HCT116 (cell line): Measurements from ENCODE around the gene CAMK2D.

Source experiments
- CTCF ChIP-seq, 3 experiments: fragments of 200-600 bp in 1 of 3; sonication (generic) in 1 of 3; IDR thresholded peaks in 2 of 3; conservative IDR thresholded peaks in 1 of 3; 2 replicates each; pipeline ENCODE4 v1.5.1; 2012 to 2017; ENCODE audit warnings: low read depth in 2 of 3, low read length in 2 of 3, antibody characterized with exemption in 1 of 3, borderline replicate concordance in 1 of 3, control low read depth in 1 of 3, mild to moderate bottlenecking in 1 of 3, mixed read lengths in 1 of 3, mixed run types in 1 of 3, moderate library complexity in 1 of 3; ENCODE audit not compliant: insufficient read depth in 1 of 3
- EGR1 ChIP-seq: IDR thresholded peaks from 2 replicates; pipeline ENCODE4 v1.6.1; 2012; ENCODE audit warnings: low read depth
- EZH2 ChIP-seq: fragments of 200-600 bp; sonication (generic); IDR thresholded peaks from 2 replicates; pipeline ENCODE4 v1.6.1; 2017; ENCODE audit warnings: antibody characterized with exemption, mixed run types
- JUND ChIP-seq: IDR thresholded peaks from 2 replicates; pipeline ENCODE4 v1.6.1; 2012
- POLR2A ChIP-seq: IDR thresholded peaks from 2 replicates; pipeline ENCODE4 v1.7.0; 2011; ENCODE audit warnings: borderline replicate concordance; ENCODE audit not compliant: insufficient read depth, insufficient read length; ENCODE audit errors: extremely low read depth
- ZBTB33 ChIP-seq: IDR thresholded peaks from 2 replicates; pipeline ENCODE4 v1.6.1; 2011; ENCODE audit warnings: mild to moderate bottlenecking, low read length, moderate library complexity; ENCODE audit not compliant: insufficient replicate concordance; ENCODE audit errors: extremely low read depth

- TF ChIP-seq CTCF (IDR thresholded peaks at IDR 0.05 in 2 of 3, conservative IDR thresholded peaks at IDR 0.05 in 1 of 3; ENCODE audit: borderline replicate concordance in 1 of 3, insufficient read depth in 1 of 3, low read depth in 2 of 3, low read length in 2 of 3), result no peak
- TF ChIP-seq POLR2A, result no peak
- TF ChIP-seq ZBTB33, result no peak
- TF ChIP-seq EZH2, result no peak
- no peak for TF ChIP-seq JUND
- no peak for TF ChIP-seq EGR1
These were observed 125.1 kb downstream of the CAMK2D start for GRCh38 chr4:113636438-113636818.
